GM21576 (cell line): ENCODE results near the gene KSR1.
"Not testable (repeated sequence)": the region's sequence is repeated elsewhere in the genome, so short reads cannot be mapped to it uniquely, and the experiment has no call there.

Experiments
- ATAC-seq: cut with Tn5 transposase; IDR thresholded peaks from one replicate; pipeline ENCODE4 v1.9.1; 2021; ENCODE audit warnings: mild to moderate bottlenecking, moderate library complexity; ENCODE audit not compliant: unreplicated experiment

Gene KSR1

GRCh38 chr17:27425991-27426390 is 30.3 kb upstream of the KSR1 start:
- ATAC-seq: no peak

- not testable (repeated sequence) for ATAC-seq
Measured at GRCh38 chr17:27426471-27426870, 29.8 kb upstream of the KSR1 start.

GRCh38 chr17:27427166-27427862 is 28.9 kb upstream of the KSR1 start:
- not testable (repeated sequence) for ATAC-seq

GRCh38 chr17:27428781-27429505 is 27.3 kb upstream of the KSR1 start:
- no peak for ATAC-seq

- ATAC-seq: no peak
Measured at GRCh38 chr17:27429666-27430382, 26.4 kb upstream of the KSR1 start.

- no peak for ATAC-seq
Measured at GRCh38 chr17:27430383-27430840, 25.8 kb upstream of the KSR1 start.

GRCh38 chr17:27430882-27431491 is 25.3 kb upstream of the KSR1 start:
- ATAC-seq: no peak

- ATAC-seq: no peak
Measured at GRCh38 chr17:27433521-27433920, 22.7 kb upstream of the KSR1 start.

- not testable (repeated sequence) for ATAC-seq
Measured at GRCh38 chr17:27435431-27436070, 20.7 kb upstream of the KSR1 start.

GRCh38 chr17:27438348-27438998 is 17.8 kb upstream of the KSR1 start:
- no peak for ATAC-seq

- no peak for ATAC-seq
Measured at GRCh38 chr17:27439342-27439741, 16.9 kb upstream of the KSR1 start.

- ATAC-seq: no peak
Measured at GRCh38 chr17:27442702-27443101, 13.5 kb upstream of the KSR1 start.

- no peak for ATAC-seq
Measured at GRCh38 chr17:27443491-27443890, 12.8 kb upstream of the KSR1 start.

GRCh38 chr17:27445971-27446370 is 10.3 kb upstream of the KSR1 start:
- no peak for ATAC-seq

- no peak for ATAC-seq
Measured at GRCh38 chr17:27446569-27447301, 9.5 kb upstream of the KSR1 start.

GRCh38 chr17:27448534-27448933 is 7.7 kb upstream of the KSR1 start:
- not testable (repeated sequence) for ATAC-seq

GRCh38 chr17:27449541-27449940 is 6.7 kb upstream of the KSR1 start:
- ATAC-seq: no peak

- ATAC-seq: no peak
Measured at GRCh38 chr17:27449988-27450387, 6.3 kb upstream of the KSR1 start.

- ATAC-seq: no peak
Measured at GRCh38 chr17:27450416-27450815, 5.8 kb upstream of the KSR1 start.

- ATAC-seq: no peak
Measured at GRCh38 chr17:27451906-27452305, 4.3 kb upstream of the KSR1 start.
